Calu3 (cell line): ENCODE data around the gene IGFBPL1. TPM values are rescaled to one million over a fixed set of nuclear protein-coding genes. Genes with fewer than 3 reads are reported as not detected.

Experiments used
- BruUV-seq: library from RNA; stranded (reverse); fragments of 400-500 nt; replicated peaks from 2 replicates; lab custom pipeline; 2021; lab: Mats Ljungman, UMichigan
- CTCF ChIA-PET: fragments of 300-600 bp; sonication (Branson Sonifier 250); formaldehyde crosslinking; loops from one replicate; lab custom pipeline; 2022; ENCODE audit warnings: antibody characterized with exemption; lab: Charles Lee
- DNase-seq: peaks from one replicate; pipeline ENCODE4 v3.0.0; 2022
- H3K27ac Mint-ChIP-seq: one replicate; pipeline ENCODE4 v1.8.0; 2022; ENCODE audit warnings: mixed read lengths; ENCODE audit not compliant: unreplicated experiment
- H3K27me3 Mint-ChIP-seq: one replicate; pipeline ENCODE4 v1.8.0; 2022; ENCODE audit warnings: mixed read lengths; ENCODE audit not compliant: unreplicated experiment
- H3K36me3 Mint-ChIP-seq: one replicate; pipeline ENCODE4 v1.8.0; 2022; ENCODE audit warnings: mild to moderate bottlenecking, moderate library complexity, mixed read lengths; ENCODE audit not compliant: insufficient read depth, unreplicated experiment
- H3K4me1 Mint-ChIP-seq: one replicate; pipeline ENCODE4 v1.8.0; 2022; ENCODE audit warnings: mild to moderate bottlenecking, low read depth, mixed read lengths; ENCODE audit not compliant: unreplicated experiment
- H3K4me3 Mint-ChIP-seq: one replicate; pipeline ENCODE4 v1.8.0; 2022; ENCODE audit warnings: mild to moderate bottlenecking, low read depth, moderate library complexity, mixed read lengths; ENCODE audit not compliant: unreplicated experiment
- H3K9me3 Mint-ChIP-seq: one replicate; pipeline ENCODE4 v1.8.0; 2022; ENCODE audit warnings: low read depth, mixed read lengths; ENCODE audit not compliant: unreplicated experiment
- intact Hi-C: fragments of 100-400 bp; cut with micrococcal nuclease; formaldehyde crosslinking; loops from one replicate; pipeline ENCODE4 v1.10.0; 2022; ENCODE audit not compliant: unreplicated experiment
- total RNA-seq: library from RNA; stranded (reverse); gene quantifications from 2 replicates; pipeline ENCODE4 v1.2.3, GENCODE V29; 2022
- TF ChIP-seq, protein P1 (sequence below): fragments of 200-600 bp; IDR thresholded peaks from one replicate; pipeline ENCODE4 v1.8.0; 2022; ENCODE audit warnings: antibody characterized with exemption; ENCODE audit not compliant: unreplicated experiment

Gene IGFBPL1
- total RNA-seq, 1 experiment from 2014 or later, result 2.0 TPM

GRCh38 chr9:38417003-38417945 lies 7.0 kb downstream of the IGFBPL1 start:
- Mint-ChIP-seq H3K27me3 (no peaks in the 10 kb centered on the region), H3K4me3 (no peak overlapping the region), H3K4me1 (no peaks in the 10 kb centered on the region), H3K27ac (no peak overlapping the region), H3K36me3 (no peaks in the 10 kb centered on the region), H3K9me3 (no peaks in the 10 kb centered on the region)
- CTCF ChIA-PET, result no interaction called here
- intact Hi-C loops, result no loop called here
- DNase-seq, result peak; percentile 24
- no TSS peak for BruUV-seq
- TF ChIP-seq, protein P1, sequence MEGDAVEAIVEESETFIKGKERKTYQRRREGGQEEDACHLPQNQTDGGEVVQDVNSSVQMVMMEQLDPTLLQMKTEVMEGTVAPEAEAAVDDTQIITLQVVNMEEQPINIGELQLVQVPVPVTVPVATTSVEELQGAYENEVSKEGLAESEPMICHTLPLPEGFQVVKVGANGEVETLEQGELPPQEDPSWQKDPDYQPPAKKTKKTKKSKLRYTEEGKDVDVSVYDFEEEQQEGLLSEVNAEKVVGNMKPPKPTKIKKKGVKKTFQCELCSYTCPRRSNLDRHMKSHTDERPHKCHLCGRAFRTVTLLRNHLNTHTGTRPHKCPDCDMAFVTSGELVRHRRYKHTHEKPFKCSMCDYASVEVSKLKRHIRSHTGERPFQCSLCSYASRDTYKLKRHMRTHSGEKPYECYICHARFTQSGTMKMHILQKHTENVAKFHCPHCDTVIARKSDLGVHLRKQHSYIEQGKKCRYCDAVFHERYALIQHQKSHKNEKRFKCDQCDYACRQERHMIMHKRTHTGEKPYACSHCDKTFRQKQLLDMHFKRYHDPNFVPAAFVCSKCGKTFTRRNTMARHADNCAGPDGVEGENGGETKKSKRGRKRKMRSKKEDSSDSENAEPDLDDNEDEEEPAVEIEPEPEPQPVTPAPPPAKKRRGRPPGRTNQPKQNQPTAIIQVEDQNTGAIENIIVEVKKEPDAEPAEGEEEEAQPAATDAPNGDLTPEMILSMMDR, result no peak

- H3K27me3 Mint-ChIP-seq, result no peaks in the 10 kb centered on the region
- no peaks in the 10 kb centered on the region for H3K36me3 Mint-ChIP-seq
- TF ChIP-seq, protein P1, result no peak
- DNase-seq, result no peak
- no peak overlapping the region for H3K4me3 Mint-ChIP-seq
- H3K9me3 Mint-ChIP-seq, result no peaks in the 10 kb centered on the region
- no TSS peak for BruUV-seq
- no peak overlapping the region for H3K27ac Mint-ChIP-seq
- CTCF ChIA-PET, result no interaction called here
- intact Hi-C loops, result no loop called here
- no peaks in the 10 kb centered on the region for H3K4me1 Mint-ChIP-seq
Observed at GRCh38 chr9:38416461-38416860, 7.8 kb downstream of the IGFBPL1 start.

DNA sequence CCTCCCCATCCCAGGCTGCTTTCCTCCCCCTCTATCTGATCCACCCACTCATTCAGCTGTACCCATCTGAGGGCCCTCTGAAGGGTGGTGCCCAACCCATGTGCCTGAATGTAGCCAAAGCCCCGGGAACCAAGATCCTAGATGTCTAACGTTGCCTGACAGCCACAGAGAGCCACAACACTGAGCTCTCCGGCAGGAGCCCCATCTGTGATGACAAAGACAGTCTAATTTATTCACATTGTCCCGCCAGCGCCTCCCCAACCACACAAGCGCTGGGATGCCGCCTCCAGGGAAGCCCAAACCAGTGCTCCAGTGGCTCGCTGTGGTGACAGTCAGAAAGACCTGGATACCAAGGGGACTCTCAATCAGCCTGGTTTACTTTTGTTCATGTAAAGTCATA lies 8.4 kb downstream of the IGFBPL1 start:
- CTCF ChIA-PET, result no interaction called here

GRCh38 chr9:38414040-38414723 lies 10.1 kb downstream of the IGFBPL1 start:
- Mint-ChIP-seq H3K9me3 (no peaks in the 10 kb centered on the region), H3K36me3 (no peaks in the 10 kb centered on the region), H3K27ac (no peak overlapping the region), H3K4me1 (no peaks in the 10 kb centered on the region), H3K27me3 (no peaks in the 10 kb centered on the region), H3K4me3 (no peak overlapping the region)
- no peak for DNase-seq
- TF ChIP-seq, protein P1, result no peak
- CTCF ChIA-PET, result interaction anchor here (0.6 kb wide), 1 partner anchor 57 kb away, joined by 4 read pairs; no protein-coding TSS in a partner anchor
- BruUV-seq, result no TSS peak
- intact Hi-C loops, result no loop called here

More for the DNA sequence above, 8.4 kb downstream of the IGFBPL1 start:
- Mint-ChIP-seq H3K4me3 (no peak overlapping the region), H3K9me3 (no peaks in the 10 kb centered on the region), H3K27ac (no peak overlapping the region), H3K36me3 (no peaks in the 10 kb centered on the region), H3K27me3 (no peaks in the 10 kb centered on the region), H3K4me1 (no peaks in the 10 kb centered on the region)
- intact Hi-C loops, result no loop called here
- no peak for DNase-seq
- TF ChIP-seq, protein P1, result no peak
- BruUV-seq, result no TSS peak
